Ascending aorta (tissue), 2 donors: Measurements from ENCODE around the gene PCSK6. TPM values are rescaled to one million over a fixed set of nuclear protein-coding genes. Genes with fewer than 3 reads are reported as not detected.

Experiments
- DNase-seq, 2 donors: peaks; one replicate each; pipeline ENCODE4 v3.0.0-alpha.2; 2019; ENCODE audit warnings: low spot score in 2 of 2
- H3K27ac ChIP-seq, 2 donors: fragments of 200-600 bp; sonication (generic); one replicate each; pipeline ENCODE4 v1.5.1; 2016 to 2017; ENCODE audit warnings: mild to moderate bottlenecking in 1 of 2
- H3K27me3 ChIP-seq: fragments of 200-600 bp; sonication (generic); one replicate; pipeline ENCODE4 v1.5.1; 2017
- H3K36me3 ChIP-seq, 2 donors: fragments of 200-600 bp; sonication (generic); one replicate each; pipeline ENCODE4 v1.5.1; 2016
- H3K4me1 ChIP-seq, 2 donors: fragments of 200-600 bp; sonication (generic); one replicate each; pipeline ENCODE4 v1.5.1; 2016 to 2017; ENCODE audit warnings: mild to moderate bottlenecking in 1 of 2
- H3K4me3 ChIP-seq, 2 donors: fragments of 200-600 bp; sonication (generic); one replicate each; pipeline ENCODE4 v1.5.1; 2016 to 2017; ENCODE audit warnings: mild to moderate bottlenecking in 1 of 2
- H3K9me3 ChIP-seq, 2 donors: fragments of 200-600 bp; sonication (generic); one replicate each; pipeline ENCODE4 v1.5.1; 2016
- CTCF ChIP-seq, 3 experiments: fragments of 200-600 bp in 2 of 3; fragments of 450-650 bp in 1 of 3; sonication (generic) in 2 of 3; IDR thresholded peaks; one replicate each; pipeline ENCODE4 v1.5.1; 2016 to 2019; ENCODE audit warnings: antibody characterized with exemption in 3 of 3, mild to moderate bottlenecking in 1 of 3, moderate library complexity in 1 of 3
- intact Hi-C: fragments of 100-400 bp; cut with DNase I; formaldehyde crosslinking; loops from one replicate; pipeline ENCODE4 v1.15.1; 2023
- total RNA-seq: library from RNA; depleted of rRNA; stranded (reverse); fragments of >200 nt; gene quantifications from one replicate; pipeline ENCODE4 v1.1.0, GENCODE V29; 2016

PCSK6 gene
- total RNA-seq, 1 donor from 2014 or later = 3.9 TPM

- H3K27me3 ChIP-seq = no peaks in the 10 kb centered on the region
- no peaks in the 10 kb centered on the region for H3K4me1 ChIP-seq
- no peaks in the 10 kb centered on the region for H3K36me3 ChIP-seq
- H3K27ac ChIP-seq = no peak overlapping the region
- H3K9me3 ChIP-seq = no peaks in the 10 kb centered on the region
- H3K4me3 ChIP-seq = no peak overlapping the region
- DNase-seq = no peak
- no peak for TF ChIP-seq CTCF (IDR thresholded peaks at IDR 0.05)
- intact Hi-C loops = no loop called here
These were observed 88.2 kb downstream of the PCSK6 start for GRCh38 chr15:101401286-101401685.

GRCh38 chr15:101399431-101399830, 90.1 kb downstream of the PCSK6 start:
- no peaks in the 10 kb centered on the region for H3K27me3 ChIP-seq
- H3K4me1 ChIP-seq = no peaks in the 10 kb centered on the region
- H3K9me3 ChIP-seq = no peaks in the 10 kb centered on the region
- intact Hi-C loops = no loop called here
- no peaks in the 10 kb centered on the region for H3K36me3 ChIP-seq
- no peak overlapping the region for H3K27ac ChIP-seq
- H3K4me3 ChIP-seq = no peak overlapping the region
- TF ChIP-seq CTCF (IDR thresholded peaks at IDR 0.05) = no peak
- DNase-seq = no peak

GRCh38 chr15:101398247-101398646, 91.3 kb downstream of the PCSK6 start:
- Histone ChIP-seq H3K27me3 (no peaks in the 10 kb centered on the region), H3K9me3 (no peaks in the 10 kb centered on the region), H3K36me3 (no peaks in the 10 kb centered on the region), H3K27ac (no peak overlapping the region), H3K4me1 (no peaks in the 10 kb centered on the region), H3K4me3 (no peak overlapping the region)
- DNase-seq = peak in 1 of 2 donors; percentile 56
- intact Hi-C loops = no loop called here
- TF ChIP-seq CTCF (IDR thresholded peaks at IDR 0.05) = no peak

GRCh38 chr15:101397521-101398003, 91.9 kb downstream of the PCSK6 start:
- intact Hi-C loops = no loop called here
- no peaks in the 10 kb centered on the region for H3K36me3 ChIP-seq

GRCh38 chr15:101396484-101397261, 92.8 kb downstream of the PCSK6 start:
- H3K36me3 ChIP-seq = no peaks in the 10 kb centered on the region
- no peak overlapping the region for H3K4me3 ChIP-seq
- no peaks in the 10 kb centered on the region for H3K4me1 ChIP-seq
- H3K27me3 ChIP-seq = no peaks in the 10 kb centered on the region
- no peaks in the 10 kb centered on the region for H3K9me3 ChIP-seq
- no peak overlapping the region for H3K27ac ChIP-seq
- no peak for DNase-seq
- intact Hi-C loops = no loop called here
- TF ChIP-seq CTCF (IDR thresholded peaks at IDR 0.05) = no peak

More at GRCh38 chr15:101397521-101398003, 91.9 kb downstream of the PCSK6 start:
- no peak for DNase-seq
- Histone ChIP-seq H3K9me3 (no peaks in the 10 kb centered on the region), H3K4me1 (no peaks in the 10 kb centered on the region), H3K27ac (no peak overlapping the region), H3K4me3 (no peak overlapping the region), H3K27me3 (no peaks in the 10 kb centered on the region)
- no peak for TF ChIP-seq CTCF (IDR thresholded peaks at IDR 0.05)
